Neuronal stem cell (in vitro differentiated cells): ENCODE results near the gene TRAPPC6A.
A peak's percentile ranks its signal among the peaks of the same experiment; 100 is the strongest.

Source experiments
- DNase-seq: peaks from one replicate; pipeline ENCODE4 v3.0.0-alpha.2; 2013; ENCODE audit warnings: low spot score
- H2AFZ ChIP-seq: one replicate; pipeline ENCODE4 v1.6.1; 2013; ENCODE audit warnings: mild to moderate bottlenecking, low read length, inconsistent platforms
- H2AK5ac ChIP-seq: 2 replicates; pipeline ENCODE4 v1.6.1; 2013; ENCODE audit warnings: low read depth, mild to moderate bottlenecking, inconsistent platforms, low read length, moderate library complexity, mixed read lengths
- H2BK120ac ChIP-seq: 2 replicates; pipeline ENCODE4 v1.6.1; 2013; ENCODE audit warnings: low read depth, mild to moderate bottlenecking, inconsistent platforms, low read length, moderate library complexity, mixed read lengths
- H2BK12ac ChIP-seq: one replicate; pipeline ENCODE4 v1.6.1; 2013; ENCODE audit warnings: low read length, inconsistent platforms
- H2BK15ac ChIP-seq: 2 replicates; pipeline ENCODE4 v1.6.1; 2013; ENCODE audit warnings: mild to moderate bottlenecking, low read length, inconsistent platforms, mixed read lengths
- H2BK5ac ChIP-seq: one replicate; pipeline ENCODE4 v1.6.1; 2013; ENCODE audit warnings: inconsistent platforms, mild to moderate bottlenecking, low read length, moderate library complexity
- H3K14ac ChIP-seq: one replicate; pipeline ENCODE4 v1.6.1; 2013; ENCODE audit warnings: low read length, inconsistent platforms
- H3K18ac ChIP-seq: 2 replicates; pipeline ENCODE4 v1.6.1; 2013; ENCODE audit warnings: low read length, inconsistent platforms
- H3K23ac ChIP-seq: 2 replicates; pipeline ENCODE4 v1.6.1; 2013; ENCODE audit warnings: low read depth, mild to moderate bottlenecking, mixed read lengths, low read length, inconsistent platforms; ENCODE audit not compliant: poor library complexity
- H3K27ac ChIP-seq: replicated peaks from 3 replicates; pipeline ENCODE4 v1.5.1; 2013; ENCODE audit warnings: low read length, inconsistent platforms
- H3K27me3 ChIP-seq, 3 experiments: 2 replicates each; pipeline ENCODE4 v1.6.1; 2013; ENCODE audit warnings: low read length in 3 of 3, mild to moderate bottlenecking in 2 of 3, inconsistent platforms in 1 of 3, low read depth in 1 of 3, mixed read lengths in 1 of 3, moderate library complexity in 1 of 3; ENCODE audit not compliant: control insufficient read depth in 3 of 3, insufficient read depth in 3 of 3
- H3K36me3 ChIP-seq, 2 donors: replicated peaks in 1 of 2; 2 replicates each; pipeline ENCODE4 v1.6.1; 2013; ENCODE audit warnings: low read length in 2 of 2; ENCODE audit not compliant: control insufficient read depth in 2 of 2, insufficient read depth in 2 of 2
- H3K4ac ChIP-seq: 2 replicates; pipeline ENCODE4 v1.6.1; 2013; ENCODE audit warnings: inconsistent platforms, mild to moderate bottlenecking, low read length, moderate library complexity
- H3K4me1 ChIP-seq, 2 donors: 1 replicate in 1 of 2; 2 replicates in 1 of 2; pipeline ENCODE4 v1.6.1; 2013; ENCODE audit warnings: low read length in 2 of 2, low read depth in 1 of 2; ENCODE audit not compliant: control insufficient read depth in 2 of 2, insufficient read depth in 1 of 2
- H3K4me2 ChIP-seq: one replicate; pipeline ENCODE4 v1.6.1; 2013; ENCODE audit warnings: mild to moderate bottlenecking, low read length, inconsistent platforms; ENCODE audit not compliant: insufficient read depth, poor library complexity, severe bottlenecking
- H3K4me3 ChIP-seq, 2 donors: 2 replicates each; pipeline ENCODE4 v1.5.1; 2013; ENCODE audit warnings: low read length in 2 of 2, mild to moderate bottlenecking in 2 of 2, inconsistent platforms in 1 of 2, moderate library complexity in 1 of 2
- H3K79me1 ChIP-seq: one replicate; pipeline ENCODE4 v1.6.1; 2013; ENCODE audit warnings: low read depth, mild to moderate bottlenecking, inconsistent platforms, low read length, moderate library complexity
- H3K9ac ChIP-seq: one replicate; pipeline ENCODE4 v1.6.1; 2013; ENCODE audit warnings: mild to moderate bottlenecking, low read depth, low read length, inconsistent platforms; ENCODE audit not compliant: poor library complexity
- H3K9me3 ChIP-seq, 2 donors: replicated peaks in 1 of 2; 2 replicates each; pipeline versions ENCODE3 to v1.6.1; 2013; ENCODE audit warnings: low read length in 2 of 2, mild to moderate bottlenecking in 2 of 2, inconsistent platforms in 1 of 2, low read depth in 1 of 2, mixed read lengths in 1 of 2, moderate library complexity in 1 of 2; ENCODE audit not compliant: control insufficient read depth in 2 of 2, insufficient read depth in 1 of 2
- H4K8ac ChIP-seq: one replicate; pipeline ENCODE4 v1.6.1; 2013; ENCODE audit warnings: low read depth, mild to moderate bottlenecking, inconsistent platforms, low read length, moderate library complexity
- H4K91ac ChIP-seq: one replicate; pipeline ENCODE4 v1.6.1; 2013; ENCODE audit warnings: low read length, low read depth, mild to moderate bottlenecking, inconsistent platforms; ENCODE audit not compliant: poor library complexity
- WGBS, 2 donors: extraction: QIAGEN DNeasy Blood & Tissue Kit; methylation state at CpG; one replicate each; pipeline ENCODE4 v1.1.7; 2013; ENCODE audit warnings: missing lambda C conversion rate in 2 of 2, mixed read lengths in 1 of 2; ENCODE audit not compliant: insufficient read length in 2 of 2, insufficient replicate concordance in 1 of 2; ENCODE audit errors: extremely low coverage in 2 of 2; 5-methylcytosine and 5-hydroxymethylcytosine counted together

Gene TRAPPC6A

GRCh38 chr19:45162608-45163143 is 15.4 kb downstream of the TRAPPC6A start:
- DNase-seq, result no peak
- Histone ChIP-seq H2AFZ (no peak overlapping the region), H3K9me3 (no peaks in the 10 kb centered on the region), H2BK15ac (peak overlapping the region; percentile 49), H3K14ac (peak overlapping the region; percentile 89), H2AK5ac (peak overlapping the region; percentile 98), H3K9ac (no peak overlapping the region), H3K79me1 (peaks cover 2% of the 10 kb centered on the region), H3K36me3 (no peaks in the 10 kb centered on the region), H3K27me3 (peaks cover 0 to 31% (median 2%) of the 10 kb centered on the region in 3 experiments), H3K23ac (peak overlapping the region; percentile 91), H2BK120ac (peak overlapping the region; percentile 81), H3K27ac (no peak overlapping the region), H2BK5ac (peak overlapping the region; percentile 39), H3K18ac (peak overlapping the region; percentile 38), H3K4me1 (peaks cover 1 to 15% of the 10 kb centered on the region in 2 donors), H3K4ac (no peak overlapping the region), H4K8ac (peak overlapping the region; percentile 65), H4K91ac (no peak overlapping the region), H2BK12ac (peak overlapping the region; percentile 30), H3K4me3 (no peak overlapping the region), H3K4me2 (no peak overlapping the region)
- WGBS, 2 donors, result no CpG with 5 or more reads among the region's 18 CpGs

GRCh38 chr19:45161738-45162607 is 16.1 kb downstream of the TRAPPC6A start:
- no peak for DNase-seq
- H3K36me3 ChIP-seq, result no peaks in the 10 kb centered on the region

GRCh38 chr19:45160870-45161737 is 16.9 kb downstream of the TRAPPC6A start, which contains the start of gene NKPD1:
NKPD1 (minus strand) TSS chr19:45160982; CDS start chr19:45160150, 832 bp downstream.
- peak within 1 kb of the TSS; percentile 78 for H3K18ac ChIP-seq
- H3K4me3 ChIP-seq, result no peak within 1 kb of the TSS
- peak within 1 kb of the TSS; percentile 81 for H2BK120ac ChIP-seq
- H3K79me1 ChIP-seq, result peaks cover 2% of the 10 kb centered on the region
- peak within 1 kb of the TSS; percentile 53 for H3K4ac ChIP-seq
- no peak within 1 kb of the TSS for H3K14ac ChIP-seq
- peak within 1 kb of the TSS; percentile 67 for H3K23ac ChIP-seq
- no peak within 1 kb of the TSS for H3K4me2 ChIP-seq
- peak within 1 kb of the TSS; percentile 82 for H2BK5ac ChIP-seq
- H3K4me1 ChIP-seq, result peaks cover 0 to 7% of the 10 kb centered on the region in 2 donors
- peak within 1 kb of the TSS; percentile 70 for H3K9ac ChIP-seq
- H2AFZ ChIP-seq, result peak within 1 kb of the TSS; percentile 69
- H3K36me3 ChIP-seq, result no peaks in the 10 kb centered on the region
- no peak within 1 kb of the TSS for H4K8ac ChIP-seq
- H2BK15ac ChIP-seq, result peak within 1 kb of the TSS; percentile 39
- no CpG with 5 or more reads among the region's 29 CpGs for WGBS, 2 donors
- H4K91ac ChIP-seq, result no peak within 1 kb of the TSS
- H3K27ac ChIP-seq, result no peak within 1 kb of the TSS
- DNase-seq, result no peak
- H2BK12ac ChIP-seq, result peak within 1 kb of the TSS; percentile 46
- H3K27me3 ChIP-seq, result peaks cover 0 to 31% (median 2%) of the 10 kb centered on the region in 3 experiments
- peak within 1 kb of the TSS; percentile 98 for H2AK5ac ChIP-seq
- H3K9me3 ChIP-seq, result no peaks in the 10 kb centered on the region

More at GRCh38 chr19:45161738-45162607, 16.1 kb downstream of the TRAPPC6A start:
- Histone ChIP-seq H2BK5ac (peak overlapping the region; percentile 39), H3K27ac (no peak overlapping the region), H3K23ac (peak overlapping the region; percentile 91), H2BK120ac (peak overlapping the region; percentile 81), H3K9ac (peak overlapping the region; percentile 70), H3K27me3 (peaks cover 0 to 31% (median 2%) of the 10 kb centered on the region in 3 experiments), H2AFZ (peak overlapping the region; percentile 69), H3K79me1 (peaks cover 2% of the 10 kb centered on the region), H2AK5ac (peak overlapping the region; percentile 98), H4K91ac (no peak overlapping the region), H3K4me1 (peaks cover 1 to 14% of the 10 kb centered on the region in 2 donors), H3K18ac (peak overlapping the region; percentile 78), H3K4me3 (no peak overlapping the region), H3K14ac (no peak overlapping the region), H3K4ac (no peak overlapping the region), H2BK15ac (peak overlapping the region; percentile 49), H3K9me3 (no peaks in the 10 kb centered on the region), H3K4me2 (no peak overlapping the region), H2BK12ac (no peak overlapping the region), H4K8ac (no peak overlapping the region)
- no CpG with 5 or more reads among the region's 32 CpGs for WGBS, 2 donors
